ENCODE results near the gene CCDC88B.

GRCh38 chr11:64321533-64321932 lies 18.5 kb upstream of the CCDC88B start:
- TF ChIP-seq POLR2AphosphoS5 (IDR thresholded peaks at IDR 0.05; ENCODE audit: low read depth, low read length) (no peak), POLR2A (IDR thresholded peaks at IDR 0.05; ENCODE audit: borderline replicate concordance, extremely low read depth, insufficient read depth, insufficient read length) (no peak), CTCF (IDR thresholded peaks at IDR 0.05 in 2 of 3, conservative IDR thresholded peaks at IDR 0.05 in 1 of 3; ENCODE audit: borderline replicate concordance in 1 of 3, insufficient read depth in 1 of 3, low read depth in 2 of 3, low read length in 2 of 3) (no peak), ZNF274 (IDR thresholded peaks at IDR 0.05; ENCODE audit: low read depth, low read length) (no peak), TCF7L2 (IDR thresholded peaks at IDR 0.05; ENCODE audit: borderline replicate concordance, extremely low read depth, insufficient read depth, insufficient read length) (no peak), ATF3 (IDR thresholded peaks at IDR 0.05) (no peak), RAD21 (IDR thresholded peaks at IDR 0.05; ENCODE audit: low read depth) (no peak)

Measured in HCT116 (cell line).